ENCODE measurements around the gene ADARB1.

GRCh38 chr21:45054927-45055612 is 19.3 kb upstream of the ADARB1 start:
- TF ChIP-seq CTCF (conservative IDR thresholded peaks at IDR 0.05; ENCODE audit: low read depth, low read length), result no peak
- TF ChIP-seq EZH2 (IDR thresholded peaks at IDR 0.05; ENCODE audit: low read length, unreplicated experiment), result no peak

Measured in PC-3 (cell line).